PFSK-1 (cell line): ENCODE measurements around the gene GMPR2.
A peak's percentile ranks its signal among the peaks of the same experiment; 100 is the strongest.

Source experiments
- POLR2AphosphoS5 ChIP-seq: IDR thresholded peaks from 2 replicates; pipeline ENCODE4 v1.6.1; 2012; ENCODE audit warnings: low read depth, mild to moderate bottlenecking, control low read depth, low read length, moderate library complexity
- SIN3A ChIP-seq: IDR thresholded peaks from 2 replicates; pipeline ENCODE4 v1.6.1; 2012; ENCODE audit warnings: mild to moderate bottlenecking, low read length, moderate library complexity, borderline replicate concordance; ENCODE audit not compliant: insufficient read depth
- TAF1 ChIP-seq: IDR thresholded peaks from 2 replicates; pipeline ENCODE4 v1.6.1; 2012; ENCODE audit warnings: low read length, control low read depth, borderline replicate concordance; ENCODE audit not compliant: insufficient read depth
- TF ChIP-seq, protein P1 (sequence below), 2 experiments: IDR thresholded peaks; 2 replicates each; pipeline versions ENCODE4 v1.6.1 to v1.8.0; 2011 to 2012; ENCODE audit warnings: low read depth in 2 of 2, low read length in 2 of 2, control low read depth in 1 of 2, inconsistent platforms in 1 of 2, mild to moderate bottlenecking in 1 of 2, moderate library complexity in 1 of 2; ENCODE audit not compliant: insufficient read depth in 1 of 2

DNA sequence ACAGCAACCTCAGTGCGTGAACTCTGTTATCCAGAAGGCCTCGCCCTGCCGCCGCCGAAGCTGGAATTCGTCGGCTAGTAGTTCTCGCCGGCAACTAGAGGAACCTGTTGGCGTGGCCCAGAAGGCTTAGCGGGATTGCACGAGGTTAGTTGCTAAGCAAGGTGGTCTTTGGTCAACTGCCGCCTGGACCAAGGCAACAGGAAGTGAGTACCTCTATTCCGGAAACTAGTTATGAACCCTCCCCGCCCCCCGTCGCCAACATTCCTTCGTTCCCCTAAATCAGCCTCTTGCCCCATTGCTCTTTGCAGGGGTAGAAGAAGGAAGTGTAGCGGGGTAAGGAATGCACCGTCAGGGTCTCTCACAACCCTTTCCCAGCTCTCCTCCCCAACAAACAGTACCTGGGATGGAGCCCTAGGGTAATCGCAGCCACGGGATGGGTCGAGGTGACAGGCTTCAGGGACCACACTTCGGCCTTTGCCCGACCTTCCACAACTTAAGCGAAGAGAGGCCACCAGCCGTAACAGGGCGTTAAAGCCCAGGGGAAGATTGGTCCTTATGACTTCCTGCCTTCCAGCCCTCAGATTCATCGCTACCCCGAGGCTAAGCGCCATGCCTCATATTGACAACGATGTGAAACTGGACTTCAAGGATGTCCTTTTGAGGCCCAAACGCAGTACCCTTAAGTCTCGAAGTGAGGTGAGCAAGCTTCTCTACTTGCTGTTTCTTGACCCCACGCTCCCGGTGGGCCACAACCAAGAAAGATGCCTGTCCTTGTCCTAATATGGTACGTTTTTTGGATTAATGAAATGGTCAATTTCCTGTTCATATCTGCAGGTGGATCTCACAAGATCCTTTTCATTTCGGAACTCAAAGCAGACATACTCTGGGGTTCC lies at the start of gene GMPR2:
- TF ChIP-seq POLR2AphosphoS5, result peak; percentile 12; the same call in 1 of the 2 replicates
- TF ChIP-seq, protein P1, sequence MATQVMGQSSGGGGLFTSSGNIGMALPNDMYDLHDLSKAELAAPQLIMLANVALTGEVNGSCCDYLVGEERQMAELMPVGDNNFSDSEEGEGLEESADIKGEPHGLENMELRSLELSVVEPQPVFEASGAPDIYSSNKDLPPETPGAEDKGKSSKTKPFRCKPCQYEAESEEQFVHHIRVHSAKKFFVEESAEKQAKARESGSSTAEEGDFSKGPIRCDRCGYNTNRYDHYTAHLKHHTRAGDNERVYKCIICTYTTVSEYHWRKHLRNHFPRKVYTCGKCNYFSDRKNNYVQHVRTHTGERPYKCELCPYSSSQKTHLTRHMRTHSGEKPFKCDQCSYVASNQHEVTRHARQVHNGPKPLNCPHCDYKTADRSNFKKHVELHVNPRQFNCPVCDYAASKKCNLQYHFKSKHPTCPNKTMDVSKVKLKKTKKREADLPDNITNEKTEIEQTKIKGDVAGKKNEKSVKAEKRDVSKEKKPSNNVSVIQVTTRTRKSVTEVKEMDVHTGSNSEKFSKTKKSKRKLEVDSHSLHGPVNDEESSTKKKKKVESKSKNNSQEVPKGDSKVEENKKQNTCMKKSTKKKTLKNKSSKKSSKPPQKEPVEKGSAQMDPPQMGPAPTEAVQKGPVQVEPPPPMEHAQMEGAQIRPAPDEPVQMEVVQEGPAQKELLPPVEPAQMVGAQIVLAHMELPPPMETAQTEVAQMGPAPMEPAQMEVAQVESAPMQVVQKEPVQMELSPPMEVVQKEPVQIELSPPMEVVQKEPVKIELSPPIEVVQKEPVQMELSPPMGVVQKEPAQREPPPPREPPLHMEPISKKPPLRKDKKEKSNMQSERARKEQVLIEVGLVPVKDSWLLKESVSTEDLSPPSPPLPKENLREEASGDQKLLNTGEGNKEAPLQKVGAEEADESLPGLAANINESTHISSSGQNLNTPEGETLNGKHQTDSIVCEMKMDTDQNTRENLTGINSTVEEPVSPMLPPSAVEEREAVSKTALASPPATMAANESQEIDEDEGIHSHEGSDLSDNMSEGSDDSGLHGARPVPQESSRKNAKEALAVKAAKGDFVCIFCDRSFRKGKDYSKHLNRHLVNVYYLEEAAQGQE (IDR thresholded peaks at IDR 0.05; ENCODE audit: insufficient read depth in 1 of 2, low read depth in 2 of 2, low read length in 2 of 2), result no peak
- no peak for TF ChIP-seq TAF1
- TF ChIP-seq SIN3A, result peak; percentile 35; the same call in 1 of the 2 replicates
